HepG2 (cell line): ENCODE data around the gene TRIM25. TPM values are rescaled to one million over a fixed set of nuclear protein-coding genes. Genes with fewer than 3 reads are reported as not detected.
A peak's percentile ranks its signal among the peaks of the same experiment; 100 is the strongest.

ENCODE experiments used
- ATAC-seq: fragments of 200-7000 bp; cut with Tn5 transposase; 3 replicates; pipeline ENCODE4 v1.9.1; 2020; ENCODE audit warnings: mild to moderate bottlenecking, moderate library complexity
- BruUV-seq: library from RNA; stranded (reverse); fragments of 400-500 nt; replicated peaks from 2 replicates; lab custom pipeline; 2021; lab: Mats Ljungman, UMichigan
- CTCF ChIA-PET: fragments of 300-600 bp; formaldehyde crosslinking; extraction: SDS; loops from one replicate; lab custom pipeline; 2021; ENCODE audit warnings: low total read pairs, inconsistent platforms, low intra/inter-chr PET ratio; lab: Yijun Ruan, JAX
- POLR2A ChIA-PET: fragments of 350-600 bp; sonication (Branson Sonifier 250); formaldehyde crosslinking; loops from one replicate; lab custom pipeline; 2020; ENCODE audit warnings: antibody characterized with exemption, inconsistent platforms; lab: Yijun Ruan, JAX
- DNase-seq: peaks from one replicate; pipeline ENCODE4 v3.0.0-alpha.2; 2015; ENCODE audit warnings: low spot score
- FAIRE-seq: peaks from 3 replicates; lab custom pipeline; 2011; peaks lifted over from hg19 to GRCh38; lab: Jason Lieb, UNC
- H2AFZ ChIP-seq: one replicate; pipeline ENCODE4 v1.6.1; 2011; ENCODE audit warnings: low read length, inconsistent platforms
- H3K27ac ChIP-seq: fragments of 300-600 bp; 3 replicates; pipeline ENCODE4 v1.8.0; 2011; ENCODE audit warnings: mixed run types, mild to moderate bottlenecking, mixed read lengths, low read length, inconsistent platforms; ENCODE audit not compliant: insufficient read depth; ENCODE audit errors: extremely low read length
- H3K27me3 ChIP-seq, 2 experiments: fragments of 200-600 bp in 1 of 2; 2 replicates in 1 of 2; 3 replicates in 1 of 2; pipeline versions ENCODE4 v1.6.0 to v1.8.0; 2011; ENCODE audit warnings: low read length in 2 of 2, mild to moderate bottlenecking in 2 of 2, moderate library complexity in 2 of 2, inconsistent platforms in 1 of 2; ENCODE audit not compliant: insufficient read depth in 2 of 2, control insufficient read depth in 1 of 2
- H3K36me3 ChIP-seq, 2 experiments: fragments of 200-600 bp in 1 of 2; replicated peaks in 1 of 2; 2 replicates in 1 of 2; 3 replicates in 1 of 2; pipeline versions ENCODE4 v1.5.1 to v1.8.0; 2011; ENCODE audit warnings: low read length in 2 of 2, inconsistent platforms in 1 of 2; ENCODE audit not compliant: insufficient read depth in 2 of 2, control insufficient read depth in 1 of 2
- H3K4me1 ChIP-seq: 2 replicates; pipeline ENCODE4 v1.5.1; 2012; ENCODE audit warnings: low read length, inconsistent platforms; ENCODE audit not compliant: insufficient read depth
- H3K4me2 ChIP-seq: 2 replicates; pipeline ENCODE4 v1.6.0; 2011; ENCODE audit warnings: low read depth, low read length, inconsistent platforms
- H3K4me3 ChIP-seq, 3 experiments: fragments of 200-600 bp in 1 of 3; sonication (generic), shearing (Covaris generic) in 1 of 3; replicated peaks in 1 of 3; 2 replicates each; pipeline ENCODE4 v1.5.1; 2011 to 2016; ENCODE audit warnings: low read length in 3 of 3, inconsistent platforms in 2 of 3, low read depth in 2 of 3, mild to moderate bottlenecking in 2 of 3, control low read depth in 1 of 3, mixed read lengths in 1 of 3; ENCODE audit not compliant: insufficient read depth in 1 of 3
- H3K79me2 ChIP-seq: one replicate; pipeline ENCODE4 v1.6.1; 2011; ENCODE audit warnings: low read length, inconsistent platforms; ENCODE audit not compliant: insufficient read depth
- H3K9ac ChIP-seq: 2 replicates; pipeline ENCODE4 v1.6.0; 2011; ENCODE audit warnings: mild to moderate bottlenecking, low read depth, low read length, inconsistent platforms; ENCODE audit not compliant: insufficient read depth
- H3K9me3 ChIP-seq: 2 replicates; pipeline ENCODE4 v1.5.1; 2012; ENCODE audit warnings: mild to moderate bottlenecking, low read length
- H4K20me1 ChIP-seq: 2 replicates; pipeline ENCODE4 v1.6.0; 2011; ENCODE audit warnings: inconsistent platforms, mild to moderate bottlenecking, low read length, moderate library complexity; ENCODE audit not compliant: insufficient read depth
- CTCF ChIP-seq: sonication (generic); formaldehyde crosslinking; IDR thresholded peaks from 2 replicates; pipeline ENCODE4 v1.5.0; 2020; ENCODE audit warnings: mild to moderate bottlenecking, missing genetic modification reagents, moderate library complexity
- DDIT3 ChIP-seq: sonication (generic); formaldehyde crosslinking; IDR thresholded peaks from 2 replicates; pipeline ENCODE4 v1.4.0; 2020; ENCODE audit warnings: mild to moderate bottlenecking, missing genetic modification reagents
- HOMEZ ChIP-seq: IDR thresholded peaks from 2 replicates; pipeline ENCODE4 v1.6.1; 2016; ENCODE audit warnings: low read depth
- NR2F2 ChIP-seq: IDR thresholded peaks from 2 replicates; pipeline ENCODE4 v1.6.1; 2012; ENCODE audit warnings: low read depth, inconsistent platforms, borderline replicate concordance
- RNF219 ChIP-seq: sonication (generic); formaldehyde crosslinking; IDR thresholded peaks from 2 replicates; pipeline ENCODE4 v1.5.0; 2020; ENCODE audit warnings: mild to moderate bottlenecking, missing genetic modification reagents
- SMAD9 ChIP-seq: sonication (generic); formaldehyde crosslinking; IDR thresholded peaks from 2 replicates; pipeline ENCODE4 v1.5.1; 2020; ENCODE audit warnings: mild to moderate bottlenecking, missing genetic modification reagents
- STAG1 ChIP-seq: sonication (generic); formaldehyde crosslinking; IDR thresholded peaks from 2 replicates; pipeline ENCODE4 v1.4.0; 2020; ENCODE audit warnings: missing genetic modification reagents
- U2AF1 ChIP-seq: fragments of 200-400 bp; formaldehyde crosslinking; optimal IDR thresholded peaks from 2 replicates; pipeline ENCODE3; 2017; ENCODE audit warnings: mild to moderate bottlenecking, low read depth, low read length
- ZBTB1 ChIP-seq: sonication (generic); formaldehyde crosslinking; IDR thresholded peaks from 2 replicates; pipeline ENCODE4 v1.4.0; 2020; ENCODE audit warnings: missing genetic modification reagents, borderline replicate concordance
- ZNF232 ChIP-seq: sonication (generic); formaldehyde crosslinking; IDR thresholded peaks from 2 replicates; pipeline ENCODE4 v1.4.0; 2020; ENCODE audit warnings: missing genetic modification reagents, borderline replicate concordance
- ZNF337 ChIP-seq: sonication (generic); formaldehyde crosslinking; IDR thresholded peaks from 2 replicates; pipeline ENCODE4 v1.5.1; 2020; ENCODE audit warnings: missing genetic modification reagents, low read depth, mild to moderate bottlenecking, borderline replicate concordance
- ZNF556 ChIP-seq: sonication (generic); formaldehyde crosslinking; IDR thresholded peaks from 2 replicates; pipeline ENCODE4 v1.4.0; 2020; ENCODE audit warnings: mild to moderate bottlenecking, missing genetic modification reagents, borderline replicate concordance
- ZNF589 ChIP-seq: sonication (generic); formaldehyde crosslinking; conservative IDR thresholded peaks from 2 replicates; pipeline ENCODE4 v1.8.0; 2022; ENCODE audit warnings: mild to moderate bottlenecking, moderate library complexity, missing genetic modification reagents
- WGBS: methylation state at CpG from one replicate; pipeline ENCODE4 v1.1.6; 2017; ENCODE audit warnings: low lambda C conversion rate; 5-methylcytosine and 5-hydroxymethylcytosine counted together
- in situ Hi-C: cut with HindIII; loops from 2 replicates; pipeline ENCODE4 v1.10.0; 2017; ENCODE audit warnings: low pct_unique_long_range_greater_than_20kb; ENCODE audit not compliant: extremely low pct_ligation_motif_present
- intact Hi-C: fragments of 100-400 bp; cut with micrococcal nuclease; formaldehyde crosslinking; loops from one replicate; pipeline ENCODE4 v1.10.0; 2022; ENCODE audit not compliant: unreplicated experiment
- polyA plus RNA-seq, 8 experiments: library from polyadenylated mRNA; depleted of rRNA in 3 of 8; stranded (reverse) in 7 of 8; unstranded in 1 of 8; fragments of >200 nt; fragmentation: Illumina TruSeq in 4 of 8; extraction: Trizol in 4 of 8; gene quantifications; 2 replicates each; pipeline versions ENCODE4 v1.2.1 to v1.2.3, GENCODE V29; 2011 to 2016; ENCODE audit warnings: low read depth in 4 of 8, missing spikeins in 1 of 8, mixed read lengths in 1 of 8; ENCODE audit not compliant: insufficient read depth in 1 of 8
- total RNA-seq, 5 experiments: library from RNA; depleted of rRNA; stranded (reverse); fragments of >200 nt; fragmentation: Illumina TruSeq; extraction: Trizol; gene quantifications; 2 replicates each; pipeline ENCODE4 v1.2.3, GENCODE V29; 2016; ENCODE audit warnings: low read depth in 1 of 5

The TRIM25 gene
- total and polyA plus RNA-seq, 2 of the 13 experiments (the other 11 are each of a cell fraction or from before 2014, with no cell fraction given), result 30.8 to 42.2 TPM

DNA sequence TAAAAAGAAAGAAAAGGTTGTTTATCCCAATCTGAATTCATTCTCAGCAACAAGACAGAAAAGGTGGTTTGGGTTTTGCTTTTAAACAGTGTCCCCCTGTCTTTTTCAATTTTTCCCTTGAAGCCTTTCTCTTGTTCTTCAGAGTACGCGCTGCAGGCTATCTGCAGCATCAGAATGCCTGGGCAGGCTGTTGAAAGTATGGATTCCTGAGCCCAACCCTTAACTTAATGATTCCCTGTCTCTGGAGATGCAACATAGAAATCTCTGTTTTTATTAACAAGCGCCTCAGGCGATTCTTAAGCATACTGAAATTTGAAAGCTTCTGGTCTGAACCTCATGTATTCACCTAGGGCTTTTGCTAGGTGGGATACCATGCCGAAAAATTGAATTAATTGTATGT is 47.8 kb downstream of the TRIM25 start:
- WGBS, result 82% methylated on average over 5 of the region's 5 CpGs
- no TSS peak for BruUV-seq
- no peak for ATAC-seq
- Histone ChIP-seq H3K27ac (no peak overlapping the region), H3K79me2 (no peaks in the 10 kb centered on the region), H3K9me3 (no peaks in the 10 kb centered on the region), H3K4me1 (peaks cover 12% of the 10 kb centered on the region), H3K9ac (no peak overlapping the region), H3K4me2 (no peak overlapping the region), H4K20me1 (no peaks in the 10 kb centered on the region), H3K36me3 (no peaks in the 10 kb centered on the region; a peak in 2 of 5 replicates), H3K4me3 (no peak overlapping the region), H3K27me3 (no peaks in the 10 kb centered on the region), H2AFZ (no peak overlapping the region)
- ChIA-PET CTCF (interaction anchor here (1.2 kb wide), 1 partner anchor 46 kb away, joined by 6 read pairs; no protein-coding TSS in a partner anchor), POLR2A (no interaction called here)
- no peak for TF ChIP-seq SMAD9 (CRISPR knock-in tag)
- intact Hi-C loops, result loop anchor here (1.0 kb wide), 1 partner anchor 47 kb away; no protein-coding TSS in a partner anchor
- FAIRE-seq, result no peak
- DNase-seq, result no peak
- in situ Hi-C loops, result no loop called here

DNA sequence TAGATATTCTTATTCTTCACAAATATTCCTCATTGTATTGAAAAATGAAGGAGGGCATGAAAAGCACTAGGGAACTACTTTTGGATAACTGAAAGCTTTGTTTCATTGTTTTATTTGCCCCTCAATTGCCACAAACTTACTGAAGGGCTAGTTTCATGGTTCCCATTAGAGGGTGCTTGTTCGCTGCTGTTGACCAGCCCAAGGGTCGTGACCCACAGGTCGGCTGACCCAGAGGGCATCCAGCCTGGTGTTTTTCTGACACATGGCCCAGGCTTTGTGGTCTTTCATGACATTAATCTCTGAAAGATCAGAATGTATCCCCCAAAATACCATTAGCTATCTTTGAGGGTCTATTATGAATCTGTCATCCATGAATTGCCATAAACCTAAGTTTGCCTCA is 49.9 kb downstream of the TRIM25 start:
- no peak overlapping the region for H3K27ac ChIP-seq
- no peak overlapping the region for H3K4me3 ChIP-seq
- H3K9ac ChIP-seq, result no peak overlapping the region
- H3K79me2 ChIP-seq, result no peaks in the 10 kb centered on the region
- H4K20me1 ChIP-seq, result no peaks in the 10 kb centered on the region
- no peak overlapping the region for H3K4me2 ChIP-seq
- H3K9me3 ChIP-seq, result no peaks in the 10 kb centered on the region
- intact Hi-C loops, result no loop called here
- CTCF ChIA-PET, result no interaction called here
- H3K27me3 ChIP-seq, result no peaks in the 10 kb centered on the region
- H2AFZ ChIP-seq, result no peak overlapping the region
- no peak for FAIRE-seq
- POLR2A ChIA-PET, result no interaction called here
- 37% methylated on average over 3 of the region's 3 CpGs for WGBS
- peaks cover 6% of the 10 kb centered on the region; the same call in 1 of the 2 replicates for H3K4me1 ChIP-seq
- in situ Hi-C loops, result no loop called here
- BruUV-seq, result no TSS peak
- no peaks in the 10 kb centered on the region; a peak in 2 of 5 replicates for H3K36me3 ChIP-seq
- no peak for ATAC-seq
- no peak for DNase-seq
- TF ChIP-seq DDIT3 (CRISPR knock-in tag), result no peak
- no peak for TF ChIP-seq ZNF556 (CRISPR knock-in tag)
- no peak for TF ChIP-seq ZNF232 (CRISPR knock-in tag)
- TF ChIP-seq STAG1 (CRISPR knock-in tag), result 0 out of 2 replicates have a peak, but pooled peaks have one; percentile 3
- TF ChIP-seq NR2F2, result peak; percentile 85
- TF ChIP-seq CTCF (CRISPR knock-in tag), result peak; percentile 51
- TF ChIP-seq ZNF337, result no peak
- no peak for TF ChIP-seq RNF219 (CRISPR knock-in tag)
- no peak for TF ChIP-seq U2AF1
- TF ChIP-seq ZBTB1 (CRISPR knock-in tag), result no peak
- peak; percentile 76; the same call in 1 of the 2 replicates for TF ChIP-seq HOMEZ (CRISPR knock-in tag)
- no peak for TF ChIP-seq ZNF589
